ENCODE data around the gene TMTC1. TPM values are rescaled to one million over a fixed set of nuclear protein-coding genes. Genes with fewer than 3 reads are reported as not detected.

TMTC1 gene
- total and polyA plus RNA-seq, 2 of the 8 experiments (the other 6 are each of a cell fraction or from before 2014, with no cell fraction given): 15.4 to 20.8 TPM

DNA sequence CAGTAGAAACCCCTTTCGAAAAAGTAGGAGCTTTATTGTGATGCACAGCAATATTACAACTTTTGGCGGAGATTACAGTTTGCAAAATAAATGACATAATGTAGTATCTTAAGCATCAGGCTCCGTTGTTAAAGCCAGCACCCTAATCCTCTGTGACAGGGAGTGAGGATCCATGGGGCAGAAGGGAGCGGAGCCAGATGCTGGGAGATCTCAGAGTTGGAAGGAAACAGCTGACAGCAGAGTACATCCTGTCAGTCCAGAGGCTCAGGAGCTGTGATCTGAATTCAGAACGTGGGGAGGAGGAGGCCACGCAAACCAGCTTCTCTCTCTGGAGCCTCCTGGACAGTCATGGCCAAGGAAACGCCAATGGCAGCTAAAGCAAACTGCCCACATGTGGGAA, 55.7 kb downstream of the TMTC1 start:
- 93% methylated on average over 7 of the region's 7 CpGs; no CpG with 5 or more reads in 1 of the 2 experiments for WGBS, 2 experiments (ENCODE audit: extremely low coverage in 1 of 2, insufficient coverage in 1 of 2, insufficient read length in 1 of 2, insufficient replicate concordance in 2 of 2, low coverage in 1 of 2, low lambda C conversion rate in 2 of 2, missing lambda C conversion rate in 1 of 2)
- no peak overlapping the region for H3K14ac ChIP-seq (ENCODE audit: insufficient read length)
- no peak overlapping the region for H2AFZ ChIP-seq (ENCODE audit: low read length)
- no peak overlapping the region for H3K4me3 ChIP-seq (ENCODE audit: extremely low read depth in 1 of 4, insufficient read depth in 2 of 4, low read depth in 3 of 4, low read length in 4 of 4)
- ChIA-PET CTCF (ENCODE audit: partially characterized antibody) (interaction anchor here (0.7 to 1.2 kb wide), 4 partner anchors 16 to 121 kb away, joined by 3 to 4 read pairs (median 4); no protein-coding TSS in a partner anchor), POLR2A (ENCODE audit: partially characterized antibody) (no interaction called here)
- H4K8ac ChIP-seq (ENCODE audit: extremely low read depth, insufficient read depth, low read length): no peak overlapping the region
- H4K5ac ChIP-seq (ENCODE audit: insufficient read length, low read depth, low read length): no peak overlapping the region
- no peak overlapping the region for H3K23ac ChIP-seq (ENCODE audit: insufficient read length)
- no peak overlapping the region for H3K4ac ChIP-seq (replicated peaks; ENCODE audit: insufficient read length, low read depth, low read length)
- no peak overlapping the region for H2AK5ac ChIP-seq (ENCODE audit: low read depth, low read length)
- H3K9ac ChIP-seq (replicated peaks in 1 of 4; ENCODE audit: extremely low read depth in 1 of 4, low read depth in 3 of 4, low read length in 3 of 4): no peak overlapping the region
- H3K18ac ChIP-seq (ENCODE audit: extremely low read depth, low read length): no peak overlapping the region
- no peaks in the 10 kb centered on the region for H3K4me1 ChIP-seq (replicated peaks in 1 of 4; ENCODE audit: control insufficient read depth in 3 of 4, insufficient read depth in 4 of 4, low read length in 3 of 4)
- no peak overlapping the region for H2BK15ac ChIP-seq (ENCODE audit: low read length)
- no peak for TF ChIP-seq KDM5A (IDR thresholded peaks at IDR 0.05; ENCODE audit: low read length)
- TF ChIP-seq YY1 (IDR thresholded peaks at IDR 0.05; ENCODE audit: low read depth, low read length): no peak
- no peak for TF ChIP-seq BACH1 (IDR thresholded peaks at IDR 0.05; ENCODE audit: low read length)
- TF ChIP-seq, protein P1, sequence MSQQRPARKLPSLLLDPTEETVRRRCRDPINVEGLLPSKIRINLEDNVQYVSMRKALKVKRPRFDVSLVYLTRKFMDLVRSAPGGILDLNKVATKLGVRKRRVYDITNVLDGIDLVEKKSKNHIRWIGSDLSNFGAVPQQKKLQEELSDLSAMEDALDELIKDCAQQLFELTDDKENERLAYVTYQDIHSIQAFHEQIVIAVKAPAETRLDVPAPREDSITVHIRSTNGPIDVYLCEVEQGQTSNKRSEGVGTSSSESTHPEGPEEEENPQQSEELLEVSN (IDR thresholded peaks at IDR 0.05): no peak
- TF ChIP-seq POLR2AphosphoS5 (IDR thresholded peaks at IDR 0.05; ENCODE audit: low read depth, low read length): no peak
- no peak for TF ChIP-seq TAF7 (optimal IDR thresholded peaks at IDR 0.05; ENCODE audit: borderline replicate concordance, low read depth, low read length)
- no peak for TF ChIP-seq JUND (IDR thresholded peaks at IDR 0.05; ENCODE audit: low read length)
- TF ChIP-seq CTBP2 (IDR thresholded peaks at IDR 0.05; ENCODE audit: borderline replicate concordance, insufficient read depth, insufficient read length, low read length): no peak
- H3K79me2 ChIP-seq (ENCODE audit: control insufficient read depth in 1 of 2, insufficient read depth in 2 of 2, low read length in 2 of 2): no peaks in the 10 kb centered on the region
- H2BK20ac ChIP-seq (ENCODE audit: low read length): no peak overlapping the region
- no peak for DNase-seq (ENCODE audit: low read depth in 1 of 2, low spot score in 2 of 2)
- no peak overlapping the region for H2BK120ac ChIP-seq (replicated peaks; ENCODE audit: low read depth, low read length)
- no peaks in the 10 kb centered on the region for H3K36me3 ChIP-seq (ENCODE audit: control insufficient read depth in 2 of 4, insufficient read depth in 4 of 4, low read length in 3 of 4)
- peaks cover 0 to 2% of the 10 kb centered on the region in 2 experiments for H4K20me1 ChIP-seq (replicated peaks in 1 of 2; ENCODE audit: control insufficient read depth in 1 of 2, insufficient read depth in 2 of 2, low read length in 2 of 2)
- FAIRE-seq: no peak
- no peak overlapping the region for H3K56ac ChIP-seq (replicated peaks; ENCODE audit: insufficient read length, low read depth, low read length)
- H3K27ac ChIP-seq (ENCODE audit: low read depth, low read length): no peak overlapping the region
- H2BK5ac ChIP-seq (ENCODE audit: low read depth, low read length): no peak overlapping the region
- H3K27me3 ChIP-seq (replicated peaks in 1 of 4; ENCODE audit: control insufficient read depth in 3 of 4, extremely low read depth in 1 of 4, insufficient read depth in 3 of 4, low read length in 3 of 4): no peaks in the 10 kb centered on the region
- no peak overlapping the region for H3K4me2 ChIP-seq (ENCODE audit: insufficient read depth in 1 of 2, low read depth in 2 of 2, low read length in 2 of 2)
- H4K91ac ChIP-seq (replicated peaks; ENCODE audit: insufficient read length, low read length): no peak overlapping the region
- no peaks in the 10 kb centered on the region for H3K23me2 ChIP-seq (ENCODE audit: low read depth, low read length)
- H2BK12ac ChIP-seq (ENCODE audit: low read depth, low read length): no peak overlapping the region
- no peaks in the 10 kb centered on the region for H3K9me3 ChIP-seq (ENCODE audit: insufficient read depth in 2 of 2, low read depth in 1 of 2, low read length in 1 of 2)
- H3K79me1 ChIP-seq (ENCODE audit: low read depth, low read length): no peaks in the 10 kb centered on the region
